ENCODE data around the gene ARHGEF28.

The ARHGEF28 gene

DNA sequence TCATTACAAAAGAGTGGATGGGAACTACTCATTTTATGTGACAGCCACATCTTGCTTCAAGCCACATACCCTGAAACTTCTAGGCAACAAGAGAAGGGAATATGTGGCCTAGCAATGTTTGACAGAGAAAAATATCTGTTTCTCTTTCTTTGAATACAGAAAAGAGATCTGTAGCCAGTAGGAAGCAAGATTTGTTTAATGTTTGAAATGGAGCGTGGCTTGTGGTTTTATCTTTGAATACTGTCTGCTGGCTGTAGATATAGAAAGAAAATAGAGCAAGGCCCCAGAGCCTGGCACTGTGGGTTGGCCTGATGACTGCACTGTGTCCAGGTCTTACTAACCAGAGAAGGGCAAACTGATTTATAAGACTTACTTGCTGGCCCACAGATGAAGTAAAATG lies 133.8 kb downstream of the ARHGEF28 start:
- H3K4me3 ChIP-seq: no peak overlapping the region
- no peak for DNase-seq (ENCODE audit: low spot score)
- no peak overlapping the region for H3K27ac ChIP-seq
- TF ChIP-seq, protein P1, sequence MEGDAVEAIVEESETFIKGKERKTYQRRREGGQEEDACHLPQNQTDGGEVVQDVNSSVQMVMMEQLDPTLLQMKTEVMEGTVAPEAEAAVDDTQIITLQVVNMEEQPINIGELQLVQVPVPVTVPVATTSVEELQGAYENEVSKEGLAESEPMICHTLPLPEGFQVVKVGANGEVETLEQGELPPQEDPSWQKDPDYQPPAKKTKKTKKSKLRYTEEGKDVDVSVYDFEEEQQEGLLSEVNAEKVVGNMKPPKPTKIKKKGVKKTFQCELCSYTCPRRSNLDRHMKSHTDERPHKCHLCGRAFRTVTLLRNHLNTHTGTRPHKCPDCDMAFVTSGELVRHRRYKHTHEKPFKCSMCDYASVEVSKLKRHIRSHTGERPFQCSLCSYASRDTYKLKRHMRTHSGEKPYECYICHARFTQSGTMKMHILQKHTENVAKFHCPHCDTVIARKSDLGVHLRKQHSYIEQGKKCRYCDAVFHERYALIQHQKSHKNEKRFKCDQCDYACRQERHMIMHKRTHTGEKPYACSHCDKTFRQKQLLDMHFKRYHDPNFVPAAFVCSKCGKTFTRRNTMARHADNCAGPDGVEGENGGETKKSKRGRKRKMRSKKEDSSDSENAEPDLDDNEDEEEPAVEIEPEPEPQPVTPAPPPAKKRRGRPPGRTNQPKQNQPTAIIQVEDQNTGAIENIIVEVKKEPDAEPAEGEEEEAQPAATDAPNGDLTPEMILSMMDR (IDR thresholded peaks at IDR 0.05): no peak

DNA sequence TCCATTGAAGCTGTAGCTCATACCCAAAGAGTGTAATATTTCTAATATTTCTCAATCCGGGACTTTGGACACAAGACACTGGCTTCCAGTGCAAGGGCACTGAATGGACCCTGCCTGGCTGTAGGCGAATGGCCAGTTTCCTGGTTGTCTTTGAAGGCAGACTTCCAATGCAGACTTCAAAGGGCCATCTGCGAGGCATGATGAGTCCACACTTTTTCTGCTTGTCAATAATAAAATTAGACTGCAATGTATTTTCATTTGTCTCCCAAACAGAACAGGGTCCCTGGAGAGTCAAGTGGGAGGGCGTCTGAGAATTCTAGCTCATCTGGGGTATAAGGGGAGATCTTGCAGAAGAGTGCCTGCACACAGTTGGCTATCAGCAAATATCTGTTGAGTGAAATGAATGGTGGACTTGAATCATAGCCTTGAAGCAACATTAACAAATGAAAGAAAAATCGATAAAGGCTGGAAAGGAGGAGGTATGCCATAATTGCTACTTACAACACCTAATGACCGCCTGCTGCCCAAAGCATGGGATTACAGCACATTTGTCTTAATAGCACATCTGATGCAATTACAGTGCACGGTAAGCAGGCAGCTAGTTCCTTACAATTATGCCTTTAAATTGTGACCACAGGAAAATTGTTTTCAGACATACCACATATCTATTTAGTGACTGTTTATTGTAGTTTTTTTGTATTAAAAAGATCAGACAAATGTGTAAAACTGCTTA lies 137.5 kb downstream of the ARHGEF28 start:
- Histone ChIP-seq H3K27ac (no peak overlapping the region), H3K4me3 (no peak overlapping the region)
- TF ChIP-seq, protein P1 (IDR thresholded peaks at IDR 0.05): no peak
- no peak for DNase-seq (ENCODE audit: low spot score)

DNA sequence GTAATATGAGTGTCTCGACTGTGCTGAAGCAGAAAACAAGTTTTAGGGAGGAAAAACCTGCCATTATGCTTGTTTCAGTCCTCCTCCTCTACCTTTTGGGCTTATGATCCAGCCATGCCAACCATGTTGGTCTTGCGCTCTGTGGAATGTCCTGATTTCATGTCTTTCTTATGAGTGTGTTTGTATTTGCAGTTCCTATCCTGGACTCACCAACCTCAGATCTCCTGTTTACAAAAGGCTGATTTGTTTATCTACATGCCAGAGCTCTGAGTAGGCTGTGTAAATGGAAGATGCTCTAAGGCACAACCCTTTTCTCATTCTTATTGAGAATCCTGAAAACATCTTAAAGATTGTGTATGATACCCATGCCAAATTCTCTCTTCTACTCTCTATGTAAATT lies 138.6 kb downstream of the ARHGEF28 start:
- Histone ChIP-seq H3K27ac (no peak overlapping the region), H3K4me3 (no peak overlapping the region)
- DNase-seq (ENCODE audit: low spot score): no peak
- TF ChIP-seq, protein P1 (IDR thresholded peaks at IDR 0.05): no peak

DNA sequence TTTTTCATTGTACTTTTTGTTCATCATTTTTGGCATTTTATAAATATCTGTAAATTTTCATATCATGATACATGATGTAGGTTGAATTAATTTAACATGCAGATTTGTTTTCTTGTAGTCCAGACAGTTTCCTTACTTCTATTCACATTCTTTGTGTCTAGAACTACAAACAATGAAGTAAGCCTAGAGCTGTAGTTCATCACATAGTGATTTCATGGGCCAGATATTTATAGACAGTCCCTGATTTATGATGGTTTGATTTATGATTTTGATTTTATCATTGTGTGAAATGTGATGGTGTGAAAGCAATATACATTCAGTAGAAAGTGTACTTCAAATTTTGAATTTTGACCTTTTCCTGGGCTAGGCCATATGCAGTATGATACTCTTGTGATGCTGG lies 139.0 kb downstream of the ARHGEF28 start:
- no peak overlapping the region for H3K27ac ChIP-seq
- no peak overlapping the region for H3K4me3 ChIP-seq
- TF ChIP-seq, protein P1 (IDR thresholded peaks at IDR 0.05): no peak
- no peak for DNase-seq (ENCODE audit: low spot score)

DNA sequence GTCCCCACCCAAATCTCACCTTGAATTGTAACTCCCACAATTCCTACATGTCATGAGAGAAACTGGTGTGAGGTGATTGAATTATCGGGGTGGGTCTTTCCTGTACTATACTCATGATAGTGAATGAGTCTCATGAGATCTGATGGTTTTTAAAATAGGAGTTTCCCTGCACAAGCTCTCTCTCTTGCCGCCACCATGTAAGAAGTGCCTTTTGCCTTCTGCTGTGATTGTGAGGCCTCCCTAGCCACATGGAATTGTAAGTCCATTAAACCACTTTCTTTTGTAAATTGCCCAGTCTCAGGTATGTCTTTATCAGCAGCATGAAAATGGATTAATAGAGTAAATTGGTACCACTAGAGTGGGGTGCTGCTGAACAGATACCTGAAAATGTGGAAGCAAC lies 140.9 kb downstream of the ARHGEF28 start:
- TF ChIP-seq, protein P1 (IDR thresholded peaks at IDR 0.05): no peak
- no peak for DNase-seq (ENCODE audit: low spot score)
- no peak overlapping the region for H3K27ac ChIP-seq
- no peak overlapping the region for H3K4me3 ChIP-seq

DNA sequence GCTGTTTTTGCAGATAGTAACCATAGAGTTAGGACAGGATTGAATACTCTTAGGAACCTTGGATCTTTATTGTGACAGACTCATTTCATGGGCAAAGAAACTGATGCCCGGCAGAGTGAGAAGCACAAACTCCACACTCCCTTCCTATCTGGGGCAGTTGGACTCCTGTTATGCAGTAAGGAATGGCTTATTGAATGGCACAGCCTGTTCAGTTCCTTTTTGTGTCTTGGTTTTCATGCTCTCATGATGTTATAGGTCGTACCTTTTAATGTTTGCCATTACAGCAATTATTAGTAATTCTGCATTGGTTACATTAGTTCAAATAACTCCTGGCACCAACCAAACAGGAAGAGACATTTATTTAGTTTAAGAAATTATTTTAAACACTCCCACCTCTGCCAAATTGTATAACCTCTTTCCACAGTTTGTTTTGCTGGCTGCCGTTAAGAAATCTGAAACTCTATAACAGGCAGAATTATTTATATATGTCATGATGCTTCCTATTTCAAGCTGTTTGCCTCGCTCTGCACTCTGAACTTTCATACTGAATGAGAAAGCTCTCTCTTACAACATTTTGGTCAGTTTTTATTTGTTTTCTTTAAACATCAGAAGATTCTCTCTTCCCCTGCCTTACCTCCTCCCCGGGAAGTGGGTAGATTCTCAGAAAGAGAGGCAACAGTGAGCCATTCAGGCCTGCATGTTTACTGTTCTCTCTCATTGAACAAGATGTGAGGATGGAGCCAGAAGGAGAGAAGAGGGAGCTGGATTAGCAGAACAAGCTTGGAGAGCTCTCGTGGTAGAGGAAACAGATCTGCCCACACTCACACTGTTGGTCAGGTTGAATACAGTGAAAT lies 144.4 kb downstream of the ARHGEF28 start:
- no peak for DNase-seq (ENCODE audit: low spot score)
- H3K27ac ChIP-seq: peak overlapping the region in 1 of 2 donors; percentile 1

More for the DNA sequence above, 144.4 kb downstream of the ARHGEF28 start:
- TF ChIP-seq, protein P1 (IDR thresholded peaks at IDR 0.05): no peak
- no peak overlapping the region for H3K4me3 ChIP-seq

All from coronary artery (tissue), 2 donors.